ENCODE results near the gene CNTNAP2.

DNA sequence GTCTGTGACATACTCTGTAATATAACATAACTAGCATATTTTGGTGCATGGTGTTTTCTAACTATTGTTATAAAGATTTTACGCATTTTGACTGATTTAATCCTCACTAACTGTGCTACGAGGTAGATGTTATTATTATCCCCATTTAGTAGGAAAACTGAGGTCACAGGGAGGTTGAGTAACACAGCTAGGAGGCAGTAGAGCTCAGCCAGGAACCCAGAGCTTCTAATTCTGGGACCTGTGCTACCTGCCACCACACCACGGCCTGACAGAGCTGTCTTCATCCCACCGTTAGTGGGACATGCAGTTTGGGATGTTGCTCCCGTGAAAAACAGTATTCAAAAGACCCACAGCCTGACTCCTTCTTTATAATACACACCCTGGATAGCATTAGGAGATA is 962.5 kb downstream of the CNTNAP2 start:
- TF ChIP-seq SP1 (IDR thresholded peaks at IDR 0.05) (no peak), BHLHE40 (IDR thresholded peaks at IDR 0.05; ENCODE audit: borderline replicate concordance) (no peak), FOXA1 (IDR thresholded peaks at IDR 0.05) (no peak), ELF4 (IDR thresholded peaks at IDR 0.05) (no peak), SUZ12 (IDR thresholded peaks at IDR 0.05) (no peak), FOXM1 (IDR thresholded peaks at IDR 0.05; ENCODE audit: borderline replicate concordance) (no peak), LEF1 (IDR thresholded peaks at IDR 0.05; ENCODE audit: borderline replicate concordance) (no peak), HDGF (IDR thresholded peaks at IDR 0.05; ENCODE audit: borderline replicate concordance) (no peak), NFRKB (IDR thresholded peaks at IDR 0.05) (no peak), ARNT (IDR thresholded peaks at IDR 0.05) (no peak), ZNF384 (IDR thresholded peaks at IDR 0.05) (no peak)
